Activated CD4-positive, alpha-beta T cell treated with anti-CD3 and anti-CD28 coated beads for 36 hours (primary cell): ENCODE measurements around the gene EHD4. TPM values are rescaled to one million over a fixed set of nuclear protein-coding genes. Genes with fewer than 3 reads are reported as not detected.
A peak's percentile ranks its signal among the peaks of the same experiment; 100 is the strongest.

Experiments
- ATAC-seq: fragments of 200-7000 bp; cut with Tn5 transposase; one replicate; pipeline ENCODE4 v1.10.0; 2021; ENCODE audit warnings: mild to moderate bottlenecking, moderate library complexity
- CTCF ChIA-PET: fragments of 350-600 bp; sonication (Branson Sonifier 250); formaldehyde crosslinking; loops from one replicate; lab custom pipeline; 2021; ENCODE audit warnings: antibody characterized with exemption; lab: Charles Lee
- POLR2A ChIA-PET: fragments of 350-600 bp; sonication (Branson Sonifier 250); formaldehyde crosslinking; loops from one replicate; lab custom pipeline; 2021; ENCODE audit warnings: antibody characterized with exemption, inconsistent platforms; lab: Charles Lee
- DNase-seq: peaks from one replicate; pipeline ENCODE4 v3.0.0-alpha.2; 2020
- H3K27ac Mint-ChIP-seq: one replicate; pipeline ENCODE4 v1.8.0; 2021; ENCODE audit warnings: mixed read lengths
- H3K27me3 Mint-ChIP-seq: one replicate; pipeline ENCODE4 v1.8.0; 2021; ENCODE audit warnings: mixed read lengths
- H3K36me3 Mint-ChIP-seq: one replicate; pipeline ENCODE4 v1.8.0; 2021; ENCODE audit warnings: low read depth, mixed read lengths
- H3K4me1 Mint-ChIP-seq: one replicate; pipeline ENCODE4 v1.8.0; 2021; ENCODE audit warnings: mixed read lengths
- H3K4me3 Mint-ChIP-seq: one replicate; pipeline ENCODE4 v1.8.0; 2021; ENCODE audit warnings: mild to moderate bottlenecking, moderate library complexity, mixed read lengths
- H3K9me3 Mint-ChIP-seq: one replicate; pipeline ENCODE4 v1.8.0; 2021; ENCODE audit warnings: low read depth, mixed read lengths
- intact Hi-C, 2 experiments: fragments of 100-400 bp; cut with DNase I in 1 of 2; cut with micrococcal nuclease in 1 of 2; formaldehyde crosslinking; loops; one replicate each; pipeline versions ENCODE4 v1.14.2 to v1.15.1; 2022 to 2024; cut with DNase I, micrococcal nuclease
- total RNA-seq, 2 experiments: library from RNA; stranded (reverse); gene quantifications; one replicate each; pipeline ENCODE4 v1.2.3, GENCODE V29; 2021

Gene EHD4
- total RNA-seq, 2 experiments from 2014 or later, result 34.7 to 35.7 TPM

DNA sequence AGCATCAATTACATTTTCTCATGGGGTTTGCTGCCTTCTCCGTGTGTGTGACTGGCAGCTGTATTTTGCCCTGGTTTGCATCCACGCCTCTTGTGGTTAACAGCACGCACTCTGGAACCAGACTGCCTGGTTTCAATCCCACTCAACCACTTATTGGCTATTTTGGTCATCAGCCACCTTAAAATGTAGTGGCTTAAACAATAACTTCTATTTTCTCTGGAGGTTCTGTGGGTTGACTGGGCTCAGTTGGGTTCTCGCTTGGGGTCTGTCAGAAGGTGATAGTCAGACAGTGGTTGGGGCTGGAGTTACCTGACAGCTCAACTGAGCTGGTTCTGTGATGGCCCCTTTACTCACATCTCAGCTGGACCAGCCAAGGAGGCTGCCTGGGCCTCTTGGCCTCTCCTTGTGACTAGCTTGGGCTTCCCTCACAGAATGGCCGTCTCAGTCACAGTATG lies 36.8 kb downstream of the EHD4 start:
- DNase-seq, result peak; percentile 55
- peak overlapping the region; percentile 100 for H3K27ac Mint-ChIP-seq
- H3K4me3 Mint-ChIP-seq, result peak overlapping the region; percentile 60
- H3K27me3 Mint-ChIP-seq, result no peaks in the 10 kb centered on the region
- POLR2A ChIA-PET, result interaction anchor here (0.6 to 4.6 kb wide), 2 partner anchors 35 to 244 kb away, joined by 3 to 68 read pairs; partner anchors contain the start of gene EHD4
- no peaks in the 10 kb centered on the region for H3K9me3 Mint-ChIP-seq
- H3K4me1 Mint-ChIP-seq, result peaks cover 66% of the 10 kb centered on the region
- peaks cover 25% of the 10 kb centered on the region for H3K36me3 Mint-ChIP-seq
- CTCF ChIA-PET, result interaction anchor here (0.6 to 5.0 kb wide), 8 partner anchors 20 to 281 kb away, joined by 3 to 43 read pairs (median 4); partner anchors contain the start of genes EHD4 and MAPKBP1
- intact Hi-C loops, result loop anchor here (1.0 to 5.0 kb wide), 7 partner anchors 36 to 443 kb away; partner anchors contain the start of genes ITPKA (in 1 of the 2), JMJD7 (in 1 of the 2), MAPKBP1 (in 1 of the 2) and SPTBN5 (in 1 of the 2)
- peak; percentile 3 for ATAC-seq

DNA sequence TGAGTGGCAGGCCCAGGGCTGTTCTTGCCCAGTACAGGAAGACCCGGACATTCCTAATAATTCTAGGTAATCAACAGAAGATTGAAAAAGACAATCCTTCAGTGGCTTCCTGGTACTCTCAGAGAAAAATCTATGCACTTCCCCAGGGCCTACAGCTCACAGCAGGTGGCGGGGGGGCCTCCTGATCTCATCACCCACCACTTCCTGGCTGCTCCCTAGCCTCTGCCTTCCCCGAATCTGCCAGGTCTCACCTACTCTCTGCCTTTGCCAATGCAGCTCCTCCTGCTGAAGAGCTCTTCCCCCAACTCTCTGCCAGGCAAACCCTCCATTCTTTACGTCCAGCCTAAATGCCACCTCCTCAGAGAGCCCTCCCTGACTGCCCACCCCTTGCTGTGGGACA lies 37.5 kb downstream of the EHD4 start:
- Mint-ChIP-seq H3K36me3 (peaks cover 20% of the 10 kb centered on the region), H3K27ac (peak overlapping the region; percentile 100), H3K9me3 (no peaks in the 10 kb centered on the region), H3K27me3 (no peaks in the 10 kb centered on the region), H3K4me1 (peaks cover 66% of the 10 kb centered on the region), H3K4me3 (peak overlapping the region; percentile 59)
- intact Hi-C loops, result loop anchor here in 1 of 2 experiments (5.0 kb wide), 1 partner anchor 243 kb away; no protein-coding TSS in a partner anchor
- ChIA-PET CTCF (interaction anchor here (0.7 to 5.0 kb wide), 4 partner anchors 12 to 38 kb away, joined by 4 to 43 read pairs (median 10); partner anchors contain the start of gene EHD4), POLR2A (interaction anchor here (0.5 to 4.6 kb wide), 2 partner anchors 36 to 72 kb away, joined by 6 to 68 read pairs; partner anchors contain the start of gene EHD4)
- DNase-seq (peak; percentile 84), ATAC-seq (peak; percentile 65)

DNA sequence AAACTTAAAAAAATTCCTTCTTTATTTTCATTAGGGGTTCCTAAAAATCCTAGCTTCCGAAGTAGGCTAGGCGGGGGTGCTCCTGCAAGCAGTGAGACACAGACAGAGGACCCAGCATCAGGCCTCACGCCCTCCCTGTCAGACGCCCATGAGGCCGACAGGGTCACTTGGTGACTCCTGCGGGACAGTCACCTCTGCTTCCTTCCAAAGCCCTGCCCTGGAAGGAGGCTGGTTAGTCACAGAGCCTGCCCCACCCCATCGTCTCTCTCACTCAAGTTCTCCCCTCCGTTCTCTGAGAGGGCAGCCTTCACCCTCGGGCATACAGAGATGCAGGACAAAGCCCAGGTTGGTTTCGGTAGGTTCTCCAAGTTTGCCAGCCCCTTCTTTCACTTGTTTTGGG lies 38.6 kb downstream of the EHD4 start:
- ATAC-seq, result no peak
- peak overlapping the region; percentile 100 for H3K27ac Mint-ChIP-seq

DNA sequence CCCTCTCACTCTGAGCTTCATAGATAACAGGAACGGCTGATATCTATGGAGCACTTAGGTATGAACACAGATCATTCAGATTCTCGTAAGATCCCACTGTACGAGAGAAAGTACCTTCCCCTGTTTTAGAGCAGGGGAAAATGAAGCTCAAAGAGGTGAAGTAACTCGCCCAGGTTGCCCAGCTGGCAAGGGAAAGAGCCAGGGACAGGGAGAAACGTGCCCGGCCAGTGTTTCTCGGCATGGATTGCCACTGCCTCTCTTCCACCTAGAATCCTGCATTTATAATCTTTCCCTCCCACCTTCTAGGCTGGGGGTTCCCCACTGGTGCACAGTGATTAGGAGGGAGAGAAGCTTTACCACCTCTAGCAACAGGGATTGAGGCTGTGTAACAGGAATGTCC lies 39.0 kb downstream of the EHD4 start:
- no peaks in the 10 kb centered on the region for H3K27me3 Mint-ChIP-seq
- intact Hi-C loops, result no loop called here
- no peaks in the 10 kb centered on the region for H3K9me3 Mint-ChIP-seq
- H3K27ac Mint-ChIP-seq, result peak overlapping the region; percentile 100
- CTCF ChIA-PET, result interaction anchor here (0.7 to 2.8 kb wide), 5 partner anchors 17 to 1109 kb away, joined by 3 to 14 read pairs (median 3); partner anchors contain the start of gene MAPKBP1
- H3K4me1 Mint-ChIP-seq, result peaks cover 69% of the 10 kb centered on the region
- DNase-seq (no peak), ATAC-seq (no peak)
- POLR2A ChIA-PET, result interaction anchor here (0.6 kb wide), 1 partner anchor 1574 kb away, joined by 4 read pairs; no protein-coding TSS in a partner anchor
- H3K4me3 Mint-ChIP-seq, result no peak overlapping the region
- peaks cover 21% of the 10 kb centered on the region for H3K36me3 Mint-ChIP-seq

More for the DNA sequence above, 38.6 kb downstream of the EHD4 start:
- Mint-ChIP-seq H3K36me3 (peaks cover 22% of the 10 kb centered on the region), H3K4me1 (peaks cover 74% of the 10 kb centered on the region), H3K9me3 (no peaks in the 10 kb centered on the region), H3K4me3 (no peak overlapping the region), H3K27me3 (no peaks in the 10 kb centered on the region)
- intact Hi-C loops, result no loop called here
- ChIA-PET POLR2A (interaction anchor here (0.6 kb wide), 1 partner anchor 1574 kb away, joined by 4 read pairs; no protein-coding TSS in a partner anchor), CTCF (interaction anchor here (0.7 to 5.0 kb wide), 5 partner anchors 18 to 1109 kb away, joined by 3 to 43 read pairs (median 3); partner anchors contain the start of gene MAPKBP1)
- peak; percentile 33 for DNase-seq

DNA sequence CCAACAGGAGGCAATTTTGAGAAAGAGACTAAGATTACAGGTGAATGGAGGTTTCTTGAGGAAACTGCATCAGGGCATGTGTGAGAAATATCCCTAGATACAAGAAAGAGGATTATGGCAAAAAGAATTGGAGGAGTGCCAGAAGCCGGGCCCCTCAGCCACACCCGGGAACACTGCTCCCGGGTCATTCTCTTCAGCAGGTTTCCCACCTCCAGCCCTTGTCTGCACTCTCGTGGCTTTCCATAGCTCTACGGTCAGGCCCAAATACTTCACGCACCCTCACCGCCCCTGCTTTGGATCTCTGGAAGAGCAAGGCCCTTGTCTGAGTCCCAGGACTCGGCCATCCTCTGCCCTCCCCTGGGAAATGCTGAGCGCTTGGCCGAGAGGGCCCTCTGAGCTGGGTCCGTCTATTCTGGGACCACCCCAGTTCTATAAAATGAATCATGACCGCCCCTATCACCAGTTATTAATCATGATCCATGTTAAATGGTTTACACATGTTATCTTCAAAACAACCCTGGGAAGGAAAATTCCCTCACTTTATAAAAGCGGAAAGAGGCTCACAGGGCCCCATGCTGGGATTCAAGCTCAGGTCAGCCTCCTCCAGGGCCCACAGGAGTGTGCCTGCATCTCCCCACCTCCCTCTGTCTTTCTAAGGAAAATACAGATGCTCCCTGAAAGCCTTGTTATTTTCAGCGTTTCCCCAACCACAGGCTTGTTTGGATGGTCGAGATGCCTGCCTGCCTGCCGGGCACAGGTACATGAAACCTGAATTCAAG lies 39.7 kb downstream of the EHD4 start:
- Mint-ChIP-seq H3K9me3 (no peaks in the 10 kb centered on the region), H3K27ac (peak overlapping the region; percentile 100), H3K4me1 (peaks cover 64% of the 10 kb centered on the region), H3K27me3 (no peaks in the 10 kb centered on the region), H3K36me3 (peaks cover 21% of the 10 kb centered on the region), H3K4me3 (no peak overlapping the region)
- ATAC-seq, result no peak
- intact Hi-C loops, result no loop called here
- ChIA-PET POLR2A (no interaction called here), CTCF (interaction anchor here (0.7 kb wide), 2 partner anchors 160 to 261 kb away, joined by 3 to 4 read pairs; no protein-coding TSS in a partner anchor)
- DNase-seq, result no peak

DNA sequence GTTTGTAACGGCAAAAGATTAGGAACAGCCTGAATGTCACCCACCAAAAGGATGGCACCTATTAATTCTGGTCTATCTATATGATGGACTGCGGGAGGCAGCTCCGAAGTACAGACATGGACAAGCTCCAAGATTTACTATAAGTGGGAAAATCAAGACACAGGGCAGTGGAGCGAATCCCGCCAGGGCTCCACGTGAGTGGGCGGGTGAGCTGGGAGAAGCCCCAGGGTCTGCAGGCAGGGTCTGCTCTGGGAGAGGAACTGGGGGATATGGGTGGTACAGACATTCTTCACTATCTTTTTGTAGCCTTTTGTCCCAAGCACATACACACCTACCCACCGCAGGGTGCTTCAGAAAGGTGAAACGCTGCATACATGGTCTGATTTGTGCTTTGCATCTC lies 40.3 kb downstream of the EHD4 start:
- POLR2A ChIA-PET, result no interaction called here
- intact Hi-C loops, result no loop called here
- CTCF ChIA-PET, result no interaction called here

DNA sequence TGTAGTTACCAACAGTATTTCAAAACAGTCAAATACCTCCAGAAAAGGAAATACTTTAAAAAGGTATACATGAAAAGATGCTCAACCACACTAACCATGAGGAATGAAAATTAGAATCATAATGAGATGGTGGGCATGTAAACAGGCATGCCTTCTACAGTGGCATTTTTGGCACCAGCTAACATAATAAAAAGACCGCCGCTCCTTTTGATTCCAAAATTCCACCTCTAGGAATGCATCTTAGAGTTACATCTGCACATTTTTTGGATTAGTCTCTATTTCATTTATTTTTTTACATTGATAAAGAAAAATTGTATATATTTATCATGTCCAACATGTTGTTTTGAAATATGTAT lies 41.5 kb downstream of the EHD4 start:
- Mint-ChIP-seq H3K9me3 (no peaks in the 10 kb centered on the region), H3K27me3 (no peaks in the 10 kb centered on the region), H3K4me3 (no peak overlapping the region), H3K4me1 (peaks cover 62% of the 10 kb centered on the region), H3K27ac (no peak overlapping the region), H3K36me3 (peaks cover 11% of the 10 kb centered on the region)
- ATAC-seq, result no peak
- ChIA-PET POLR2A (interaction anchor here (0.7 to 0.8 kb wide), 2 partner anchors 10 to 1187 kb away, joined by 3 to 5 read pairs; no protein-coding TSS in a partner anchor), CTCF (interaction anchor here (1.1 to 1.4 kb wide), 2 partner anchors 26 to 59 kb away, joined by 3 read pairs; no protein-coding TSS in a partner anchor)
- DNase-seq, result no peak
- intact Hi-C loops, result no loop called here

More for the DNA sequence above, 40.3 kb downstream of the EHD4 start:
- peaks cover 62% of the 10 kb centered on the region for H3K4me1 Mint-ChIP-seq
- no peaks in the 10 kb centered on the region for H3K9me3 Mint-ChIP-seq
- peaks cover 18% of the 10 kb centered on the region for H3K36me3 Mint-ChIP-seq
- H3K4me3 Mint-ChIP-seq, result no peak overlapping the region
- ATAC-seq (no peak), DNase-seq (no peak)
- no peaks in the 10 kb centered on the region for H3K27me3 Mint-ChIP-seq
- no peak overlapping the region for H3K27ac Mint-ChIP-seq

DNA sequence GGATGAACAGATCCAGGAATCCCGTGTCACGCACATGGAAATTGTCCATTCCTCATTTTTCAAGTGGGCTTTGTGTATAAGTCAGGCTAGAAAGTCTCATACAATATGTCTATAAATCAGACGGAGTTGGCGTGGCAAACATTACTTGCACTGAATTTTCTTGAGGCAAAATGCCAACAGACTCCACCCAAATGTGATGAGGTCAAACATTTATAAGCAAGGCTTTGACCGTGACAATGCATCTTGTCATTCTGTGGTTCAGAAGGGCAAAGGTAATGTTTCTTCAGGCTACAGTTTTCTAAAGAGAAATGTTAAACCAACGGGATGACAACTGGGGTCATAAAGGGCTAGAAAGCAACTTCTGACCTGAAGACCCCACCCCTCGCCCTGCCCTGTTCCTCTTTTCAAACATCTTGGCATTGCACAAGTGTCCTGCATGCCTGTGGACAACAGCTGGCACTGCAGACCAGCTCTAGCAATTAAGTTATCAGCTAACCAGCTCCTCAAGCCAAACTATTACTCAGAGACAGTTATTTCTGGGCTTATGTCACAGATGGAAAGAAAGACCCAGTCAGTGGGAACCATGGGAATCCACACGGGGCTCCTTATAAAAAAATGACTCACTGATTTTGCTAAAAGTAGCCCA lies 42.0 kb downstream of the EHD4 start:
- Mint-ChIP-seq H3K27ac (no peak overlapping the region), H3K4me1 (peaks cover 57% of the 10 kb centered on the region), H3K4me3 (no peak overlapping the region), H3K36me3 (peaks cover 7% of the 10 kb centered on the region), H3K9me3 (no peaks in the 10 kb centered on the region), H3K27me3 (no peaks in the 10 kb centered on the region)
- intact Hi-C loops, result no loop called here
- no peak for ATAC-seq
- no peak for DNase-seq
- CTCF ChIA-PET, result interaction anchor here (1.1 to 1.4 kb wide), 3 partner anchors 26 to 59 kb away, joined by 3 read pairs; no protein-coding TSS in a partner anchor
- POLR2A ChIA-PET, result interaction anchor here (0.7 kb wide), 1 partner anchor 1186 kb away, joined by 3 read pairs; no protein-coding TSS in a partner anchor

DNA sequence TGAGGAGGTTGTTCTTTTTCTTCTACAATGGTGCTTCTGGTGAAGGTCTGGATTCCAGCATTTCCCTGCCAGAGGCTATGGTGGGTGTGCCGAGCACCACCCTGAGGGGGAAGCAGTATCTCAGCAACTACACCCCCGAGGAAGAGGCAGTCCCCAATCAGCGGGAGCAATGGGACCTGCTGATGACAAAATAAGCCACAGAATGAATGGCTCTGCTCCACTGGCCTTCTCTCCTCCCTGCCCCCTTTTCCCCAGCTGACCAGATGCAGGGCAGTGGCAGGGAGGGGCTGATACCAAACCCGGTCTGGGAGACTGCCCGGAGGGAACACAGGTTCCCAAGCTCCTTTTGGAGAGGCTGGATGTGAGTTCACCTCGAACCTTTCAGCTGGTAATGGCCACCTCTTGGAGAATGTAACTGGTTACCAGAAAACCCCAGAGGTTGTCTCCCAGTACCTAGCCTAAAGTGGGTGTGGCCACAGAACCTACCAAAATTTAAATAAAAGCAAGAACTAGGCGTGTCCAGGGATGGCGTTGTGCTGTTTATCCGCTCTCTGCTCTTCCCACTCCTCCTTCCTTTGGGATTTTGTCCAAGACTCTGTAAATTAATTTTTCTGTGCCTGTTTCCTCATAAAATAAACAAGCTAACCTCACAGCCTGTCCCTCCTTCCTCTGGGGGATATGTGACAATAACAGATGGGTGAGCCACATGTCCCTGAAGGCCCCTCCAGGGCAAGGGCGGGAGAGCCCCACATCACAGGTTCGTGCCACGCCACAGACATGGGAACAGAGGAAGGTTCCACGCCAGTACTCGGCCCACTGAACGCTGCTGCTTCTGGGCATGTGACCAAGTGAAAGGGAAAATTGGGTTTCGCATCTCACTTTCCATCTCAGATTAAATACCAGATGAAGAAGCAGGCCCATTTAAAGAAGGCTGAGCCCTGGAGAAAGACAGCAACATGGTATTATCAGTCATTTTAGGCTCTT lies 43.4 kb downstream of the EHD4 start:
- DNase-seq, result no peak
- ATAC-seq, result peak; percentile 28
- Mint-ChIP-seq H3K27me3 (no peaks in the 10 kb centered on the region), H3K4me3 (no peak overlapping the region), H3K27ac (peak overlapping the region; percentile 47), H3K4me1 (peaks cover 44% of the 10 kb centered on the region), H3K9me3 (no peaks in the 10 kb centered on the region), H3K36me3 (peaks cover 9% of the 10 kb centered on the region)
- ChIA-PET POLR2A (no interaction called here), CTCF (interaction anchor here (1.2 kb wide), 2 partner anchors 24 kb away, joined by 3 to 5 read pairs; no protein-coding TSS in a partner anchor)
- intact Hi-C loops, result no loop called here

DNA sequence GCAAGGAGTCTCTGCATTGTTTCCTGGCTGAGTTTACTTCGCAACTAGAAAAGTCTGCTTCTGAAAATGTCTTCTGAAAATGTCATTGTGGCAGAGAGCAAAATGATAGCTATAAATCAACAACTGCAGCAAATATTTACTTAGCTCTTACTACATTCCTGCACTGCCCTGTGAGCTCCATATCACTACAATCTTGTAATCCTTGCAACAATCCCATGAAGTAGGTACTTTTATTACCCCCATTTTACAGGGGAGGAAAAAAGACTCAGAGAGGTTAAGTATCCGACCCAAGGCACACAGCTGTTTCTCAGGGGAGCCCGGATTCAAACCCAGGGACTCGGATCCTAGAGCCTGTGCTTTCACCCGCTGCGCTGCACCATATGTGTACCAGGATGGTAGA lies 44.3 kb downstream of the EHD4 start:
- Mint-ChIP-seq H3K27ac (no peak overlapping the region), H3K36me3 (peaks cover 7% of the 10 kb centered on the region), H3K9me3 (no peaks in the 10 kb centered on the region), H3K4me1 (peaks cover 38% of the 10 kb centered on the region), H3K4me3 (no peak overlapping the region), H3K27me3 (no peaks in the 10 kb centered on the region)
- ChIA-PET CTCF (interaction anchor here (1.2 kb wide), 1 partner anchor 23 kb away, joined by 5 read pairs; no protein-coding TSS in a partner anchor), POLR2A (interaction anchor here (0.6 kb wide), 1 partner anchor 62 kb away, joined by 5 read pairs; no protein-coding TSS in a partner anchor)
- intact Hi-C loops, result no loop called here
- ATAC-seq, result no peak
- DNase-seq, result no peak
